ES-I3 (cell line): ENCODE measurements around the gene ZNF385B.

Experiments
- H3K36me3 ChIP-seq: 2 replicates; pipeline ENCODE4 v1.6.1; 2013; ENCODE audit warnings: mild to moderate bottlenecking, low read length, control low read depth, moderate library complexity; ENCODE audit not compliant: insufficient read depth
- H3K4me1 ChIP-seq: 2 replicates; pipeline ENCODE4 v1.6.1; 2013; ENCODE audit warnings: mild to moderate bottlenecking, control low read depth, low read length; ENCODE audit not compliant: insufficient read depth
- H3K9ac ChIP-seq: 2 replicates; pipeline ENCODE4 v1.6.1; 2013; ENCODE audit warnings: low read depth, mild to moderate bottlenecking, low read length, moderate library complexity
- H3K9me3 ChIP-seq: 2 replicates; pipeline ENCODE4 v1.6.1; 2013; ENCODE audit warnings: mild to moderate bottlenecking, low read length, moderate library complexity; ENCODE audit not compliant: control insufficient read depth, insufficient read depth

ZNF385B gene

GRCh38 chr2:179769323-179769722, 92.1 kb downstream of the ZNF385B start:
- H3K9ac ChIP-seq: no peak overlapping the region
- H3K4me1 ChIP-seq: peaks cover 19% of the 10 kb centered on the region
- no peaks in the 10 kb centered on the region for H3K36me3 ChIP-seq
- no peaks in the 10 kb centered on the region for H3K9me3 ChIP-seq

- no peaks in the 10 kb centered on the region for H3K9me3 ChIP-seq
- no peak overlapping the region for H3K9ac ChIP-seq
- H3K36me3 ChIP-seq: no peaks in the 10 kb centered on the region
- peaks cover 19% of the 10 kb centered on the region for H3K4me1 ChIP-seq
Measured at GRCh38 chr2:179768765-179769164, 92.6 kb downstream of the ZNF385B start.

GRCh38 chr2:179765666-179766065, 95.7 kb downstream of the ZNF385B start:
- no peaks in the 10 kb centered on the region for H3K9me3 ChIP-seq
- peaks cover 19% of the 10 kb centered on the region for H3K4me1 ChIP-seq
- no peaks in the 10 kb centered on the region for H3K36me3 ChIP-seq
- H3K9ac ChIP-seq: no peak overlapping the region

GRCh38 chr2:179764710-179765109, 96.7 kb downstream of the ZNF385B start:
- no peaks in the 10 kb centered on the region for H3K36me3 ChIP-seq
- no peaks in the 10 kb centered on the region for H3K9me3 ChIP-seq
- H3K9ac ChIP-seq: no peak overlapping the region
- peaks cover 19% of the 10 kb centered on the region for H3K4me1 ChIP-seq

- Histone ChIP-seq H3K4me1 (no peaks in the 10 kb centered on the region), H3K9me3 (peaks cover 6% of the 10 kb centered on the region; the same call in 1 of the 2 replicates)
Measured at GRCh38 chr2:179758636-179759035, 102.8 kb downstream of the ZNF385B start.

GRCh38 chr2:179751163-179751809, 110.1 kb downstream of the ZNF385B start:
- Histone ChIP-seq H3K9ac (no peak overlapping the region), H3K9me3 (no peaks in the 10 kb centered on the region), H3K4me1 (no peaks in the 10 kb centered on the region), H3K36me3 (no peaks in the 10 kb centered on the region)

More at GRCh38 chr2:179758636-179759035, 102.8 kb downstream of the ZNF385B start:
- Histone ChIP-seq H3K9ac (no peak overlapping the region), H3K36me3 (no peaks in the 10 kb centered on the region)

- H3K9ac ChIP-seq: no peak overlapping the region
- H3K36me3 ChIP-seq: no peaks in the 10 kb centered on the region
- H3K9me3 ChIP-seq: no peaks in the 10 kb centered on the region
- no peaks in the 10 kb centered on the region for H3K4me1 ChIP-seq
Measured at GRCh38 chr2:179749210-179749609, 112.2 kb downstream of the ZNF385B start.

- H3K4me1 ChIP-seq: no peaks in the 10 kb centered on the region
- H3K9me3 ChIP-seq: no peaks in the 10 kb centered on the region
- no peaks in the 10 kb centered on the region for H3K36me3 ChIP-seq
- H3K9ac ChIP-seq: no peak overlapping the region
Measured at GRCh38 chr2:179746981-179747380, 114.4 kb downstream of the ZNF385B start.

GRCh38 chr2:179745635-179746256, 115.7 kb downstream of the ZNF385B start:
- no peaks in the 10 kb centered on the region for H3K36me3 ChIP-seq
- no peaks in the 10 kb centered on the region for H3K4me1 ChIP-seq
- no peak overlapping the region for H3K9ac ChIP-seq
- no peaks in the 10 kb centered on the region for H3K9me3 ChIP-seq

GRCh38 chr2:179744401-179744800, 117.0 kb downstream of the ZNF385B start:
- H3K36me3 ChIP-seq: no peaks in the 10 kb centered on the region
- no peak overlapping the region for H3K9ac ChIP-seq
- H3K9me3 ChIP-seq: no peaks in the 10 kb centered on the region
- no peaks in the 10 kb centered on the region for H3K4me1 ChIP-seq

GRCh38 chr2:179741317-179741716, 120.1 kb downstream of the ZNF385B start:
- Histone ChIP-seq H3K36me3 (no peaks in the 10 kb centered on the region), H3K9ac (no peak overlapping the region), H3K9me3 (no peaks in the 10 kb centered on the region), H3K4me1 (no peaks in the 10 kb centered on the region)

GRCh38 chr2:179729966-179730365, 131.4 kb downstream of the ZNF385B start:
- Histone ChIP-seq H3K4me1 (no peaks in the 10 kb centered on the region), H3K9me3 (no peaks in the 10 kb centered on the region), H3K36me3 (no peaks in the 10 kb centered on the region), H3K9ac (no peak overlapping the region)

GRCh38 chr2:179726461-179727180, 134.8 kb downstream of the ZNF385B start:
- no peaks in the 10 kb centered on the region for H3K4me1 ChIP-seq
- H3K36me3 ChIP-seq: no peaks in the 10 kb centered on the region
- H3K9me3 ChIP-seq: no peaks in the 10 kb centered on the region
- H3K9ac ChIP-seq: no peak overlapping the region

- Histone ChIP-seq H3K9ac (no peak overlapping the region), H3K9me3 (no peaks in the 10 kb centered on the region), H3K36me3 (no peaks in the 10 kb centered on the region), H3K4me1 (no peaks in the 10 kb centered on the region)
Measured at GRCh38 chr2:179724403-179724802, 137.0 kb downstream of the ZNF385B start.
